HUES64 (cell line): ENCODE measurements around the gene ABHD16B. TPM values are rescaled to one million over a fixed set of nuclear protein-coding genes. Genes with fewer than 3 reads are reported as not detected.

Experiments used
- H3K27ac ChIP-seq: 2 replicates; pipeline ENCODE4 v1.7.0; 2013; ENCODE audit warnings: low read depth, low read length, inconsistent platforms
- H3K27me3 ChIP-seq: 2 replicates; pipeline ENCODE4 v1.6.1; 2013; ENCODE audit warnings: mild to moderate bottlenecking, low read length; ENCODE audit not compliant: insufficient read depth
- H3K36me3 ChIP-seq: 2 replicates; pipeline ENCODE4 v1.6.1; 2013; ENCODE audit warnings: mild to moderate bottlenecking, low read length; ENCODE audit not compliant: insufficient read depth
- H3K4me1 ChIP-seq: 2 replicates; pipeline ENCODE4 v1.6.1; 2013; ENCODE audit warnings: mild to moderate bottlenecking, low read length, moderate library complexity; ENCODE audit not compliant: insufficient read depth
- H3K4me3 ChIP-seq: 2 replicates; pipeline ENCODE4 v1.5.1; 2013; ENCODE audit warnings: mild to moderate bottlenecking, low read length, moderate library complexity
- H3K9ac ChIP-seq: 2 replicates; pipeline ENCODE4 v1.6.1; 2013; ENCODE audit warnings: mild to moderate bottlenecking, low read depth, low read length
- H3K9me3 ChIP-seq: 2 replicates; pipeline ENCODE4 v1.6.1; 2013; ENCODE audit warnings: low read depth, low read length; ENCODE audit not compliant: insufficient read depth
- WGBS: fragments of 150-250, 120-280 bp; methylation state at CpG from one replicate; pipeline ENCODE4 v1.1.7; 2013; ENCODE audit warnings: missing lambda C conversion rate; 5-methylcytosine and 5-hydroxymethylcytosine counted together
- polyA plus RNA-seq, 2 experiments: library from polyadenylated mRNA; stranded (reverse); fragments of 50-300 nt; gene quantifications; one replicate each; pipeline ENCODE4 v1.2.3, GENCODE V29; 2013

The ABHD16B gene
- not detected for polyA plus RNA-seq (2013, experiment 1 of 2)
- polyA plus RNA-seq (2013, experiment 2 of 2), result not detected

GRCh38 chr20:63861365-63861934, at the start of gene ABHD16B:
Gene ABHD16B (plus strand): TSS chr20:63861498. CDS start chr20:63861541, 43 bp downstream.
- 95% methylated on average over 59 of the region's 59 CpGs for WGBS
- H3K36me3 ChIP-seq, result 0 out of 2 replicates have a peak, but pooled peaks cover 4% of the 10 kb centered on the region
- H3K4me3 ChIP-seq, result no peak within 1 kb of the TSS
- H3K9ac ChIP-seq, result no peak within 1 kb of the TSS
- no peaks in the 10 kb centered on the region for H3K27me3 ChIP-seq
- peak within 1 kb of the TSS; percentile 30; the same call in 1 of the 2 replicates for H3K27ac ChIP-seq
- peaks cover 23% of the 10 kb centered on the region; the same call in 1 of the 2 replicates for H3K4me1 ChIP-seq
- H3K9me3 ChIP-seq, result no peaks in the 10 kb centered on the region

GRCh38 chr20:63814891-63815614, 46.2 kb upstream of the ABHD16B start:
- no peaks in the 10 kb centered on the region for H3K4me1 ChIP-seq
- WGBS, result 84% methylated on average over 8 of the region's 8 CpGs
- no peaks in the 10 kb centered on the region for H3K27me3 ChIP-seq
- H3K27ac ChIP-seq, result no peak overlapping the region
- H3K9me3 ChIP-seq, result no peaks in the 10 kb centered on the region
- H3K4me3 ChIP-seq, result no peak overlapping the region
- no peaks in the 10 kb centered on the region for H3K36me3 ChIP-seq
- no peak overlapping the region for H3K9ac ChIP-seq

- Histone ChIP-seq H3K9me3 (no peaks in the 10 kb centered on the region), H3K27me3 (no peaks in the 10 kb centered on the region), H3K27ac (no peak overlapping the region; the same call in 1 of the 2 replicates), H3K4me1 (no peaks in the 10 kb centered on the region), H3K4me3 (no peak overlapping the region), H3K36me3 (no peaks in the 10 kb centered on the region), H3K9ac (no peak overlapping the region)
- 98% methylated on average over 14 of the region's 14 CpGs for WGBS
These were observed 45.6 kb upstream of the ABHD16B start for GRCh38 chr20:63815615-63816253.

- Histone ChIP-seq H3K27me3 (no peaks in the 10 kb centered on the region), H3K36me3 (no peaks in the 10 kb centered on the region), H3K4me1 (no peaks in the 10 kb centered on the region), H3K4me3 (no peak overlapping the region), H3K9ac (no peak overlapping the region), H3K9me3 (no peaks in the 10 kb centered on the region), H3K27ac (no peak overlapping the region)
- 78% methylated on average over 24 of the region's 24 CpGs for WGBS
These were observed 41.9 kb upstream of the ABHD16B start for GRCh38 chr20:63819224-63819921.

- Histone ChIP-seq H3K27me3 (no peaks in the 10 kb centered on the region), H3K4me1 (no peaks in the 10 kb centered on the region), H3K9me3 (no peaks in the 10 kb centered on the region), H3K36me3 (no peaks in the 10 kb centered on the region), H3K9ac (no peak overlapping the region), H3K4me3 (no peak overlapping the region), H3K27ac (no peak overlapping the region)
- WGBS, result 94% methylated on average over 8 of the region's 8 CpGs
These were observed 39.5 kb upstream of the ABHD16B start for GRCh38 chr20:63821811-63822210.

GRCh38 chr20:63822276-63822696, 39.0 kb upstream of the ABHD16B start:
- Histone ChIP-seq H3K4me1 (no peaks in the 10 kb centered on the region), H3K4me3 (no peak overlapping the region), H3K9me3 (no peaks in the 10 kb centered on the region), H3K27ac (no peak overlapping the region), H3K27me3 (no peaks in the 10 kb centered on the region), H3K36me3 (no peaks in the 10 kb centered on the region), H3K9ac (no peak overlapping the region)
- 92% methylated on average over 15 of the region's 15 CpGs for WGBS

GRCh38 chr20:63823691-63824311, 37.5 kb upstream of the ABHD16B start:
- no peak overlapping the region for H3K9ac ChIP-seq
- H3K4me1 ChIP-seq, result no peaks in the 10 kb centered on the region
- peaks cover 5% of the 10 kb centered on the region; the same call in 1 of the 2 replicates for H3K27me3 ChIP-seq
- H3K4me3 ChIP-seq, result no peak overlapping the region
- no peak overlapping the region for H3K27ac ChIP-seq
- WGBS, result 70% methylated on average over 12 of the region's 12 CpGs
- no peaks in the 10 kb centered on the region for H3K9me3 ChIP-seq
- H3K36me3 ChIP-seq, result no peaks in the 10 kb centered on the region

- Histone ChIP-seq H3K27ac (no peak overlapping the region), H3K4me1 (peaks cover 9% of the 10 kb centered on the region; the same call in 1 of the 2 replicates), H3K27me3 (peaks cover 19% of the 10 kb centered on the region), H3K4me3 (no peak overlapping the region), H3K9ac (no peak overlapping the region), H3K9me3 (no peaks in the 10 kb centered on the region), H3K36me3 (no peaks in the 10 kb centered on the region)
- WGBS, result 92% methylated on average over 25 of the region's 25 CpGs
These were observed 35.8 kb upstream of the ABHD16B start for GRCh38 chr20:63825331-63826118.

GRCh38 chr20:63826753-63827152, 34.5 kb upstream of the ABHD16B start:
- H3K27ac ChIP-seq, result no peak overlapping the region
- 94% methylated on average over 13 of the region's 13 CpGs for WGBS
- H3K27me3 ChIP-seq, result peaks cover 24% of the 10 kb centered on the region
- H3K4me3 ChIP-seq, result no peak overlapping the region
- no peaks in the 10 kb centered on the region for H3K9me3 ChIP-seq
- no peak overlapping the region for H3K9ac ChIP-seq
- H3K4me1 ChIP-seq, result peaks cover 9% of the 10 kb centered on the region; the same call in 1 of the 2 replicates
- H3K36me3 ChIP-seq, result no peaks in the 10 kb centered on the region

GRCh38 chr20:63828124-63828523, 33.2 kb upstream of the ABHD16B start:
- WGBS, result 88% methylated on average over 8 of the region's 8 CpGs
- Histone ChIP-seq H3K4me1 (peaks cover 9% of the 10 kb centered on the region; the same call in 1 of the 2 replicates), H3K36me3 (no peaks in the 10 kb centered on the region), H3K9ac (no peak overlapping the region), H3K27ac (no peak overlapping the region), H3K4me3 (no peak overlapping the region), H3K9me3 (no peaks in the 10 kb centered on the region), H3K27me3 (peaks cover 37% of the 10 kb centered on the region)
